Hepatocyte (in vitro differentiated cells): ENCODE results near the gene NELFA.

Experiments
- EZH2 ChIP-seq: fragments of 200-600 bp; sonication (generic); IDR thresholded peaks from 2 replicates; pipeline ENCODE4 v1.6.1; 2016; ENCODE audit warnings: antibody characterized with exemption, mild to moderate bottlenecking, borderline replicate concordance
- TF ChIP-seq, protein P1 (sequence below): fragments of 200-600 bp; sonication (generic); IDR thresholded peaks from 2 replicates; pipeline ENCODE4 v1.5.1; 2016; ENCODE audit warnings: antibody characterized with exemption, mild to moderate bottlenecking; ENCODE audit not compliant: poor library complexity

DNA sequence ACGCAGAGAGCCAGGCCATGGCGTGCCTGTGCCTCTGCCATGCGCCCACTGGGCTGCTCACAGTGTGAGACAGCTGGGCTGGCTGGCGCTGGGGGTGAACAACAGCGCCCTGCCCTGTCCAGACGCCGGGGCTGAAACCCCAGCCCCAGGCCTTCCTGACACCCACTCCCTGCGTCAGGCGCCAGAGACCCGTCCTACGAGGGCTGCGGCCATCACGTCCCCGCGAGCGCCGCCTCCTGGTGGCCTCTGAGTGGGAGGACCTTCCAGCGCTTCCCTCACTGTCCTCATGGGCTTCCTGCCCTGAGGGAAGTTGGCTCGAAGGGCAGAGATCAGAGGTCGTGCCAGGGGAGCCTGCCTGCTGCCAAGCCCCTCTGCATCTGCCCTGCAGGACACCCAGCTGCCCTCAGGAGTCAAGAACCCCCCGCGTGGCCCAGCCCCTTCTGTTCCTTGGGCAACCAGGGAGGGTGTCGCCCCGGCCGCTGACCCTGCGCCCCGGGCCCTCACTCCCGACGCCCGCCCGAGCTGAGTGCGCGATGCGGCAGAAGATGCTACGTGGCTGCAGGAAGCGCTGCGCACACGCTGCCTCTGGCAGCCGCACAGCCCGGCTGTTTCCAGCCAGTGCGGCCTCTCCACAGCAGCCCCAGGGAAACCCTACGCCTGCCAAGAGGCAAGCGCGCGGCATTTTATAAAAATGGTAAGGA lies 16.2 kb downstream of the NELFA start:
- TF ChIP-seq, protein P1, sequence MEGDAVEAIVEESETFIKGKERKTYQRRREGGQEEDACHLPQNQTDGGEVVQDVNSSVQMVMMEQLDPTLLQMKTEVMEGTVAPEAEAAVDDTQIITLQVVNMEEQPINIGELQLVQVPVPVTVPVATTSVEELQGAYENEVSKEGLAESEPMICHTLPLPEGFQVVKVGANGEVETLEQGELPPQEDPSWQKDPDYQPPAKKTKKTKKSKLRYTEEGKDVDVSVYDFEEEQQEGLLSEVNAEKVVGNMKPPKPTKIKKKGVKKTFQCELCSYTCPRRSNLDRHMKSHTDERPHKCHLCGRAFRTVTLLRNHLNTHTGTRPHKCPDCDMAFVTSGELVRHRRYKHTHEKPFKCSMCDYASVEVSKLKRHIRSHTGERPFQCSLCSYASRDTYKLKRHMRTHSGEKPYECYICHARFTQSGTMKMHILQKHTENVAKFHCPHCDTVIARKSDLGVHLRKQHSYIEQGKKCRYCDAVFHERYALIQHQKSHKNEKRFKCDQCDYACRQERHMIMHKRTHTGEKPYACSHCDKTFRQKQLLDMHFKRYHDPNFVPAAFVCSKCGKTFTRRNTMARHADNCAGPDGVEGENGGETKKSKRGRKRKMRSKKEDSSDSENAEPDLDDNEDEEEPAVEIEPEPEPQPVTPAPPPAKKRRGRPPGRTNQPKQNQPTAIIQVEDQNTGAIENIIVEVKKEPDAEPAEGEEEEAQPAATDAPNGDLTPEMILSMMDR: no peak
- no peak for TF ChIP-seq EZH2
